Measurements from ENCODE around the gene DNAJC22. TPM values are rescaled to one million over a fixed set of nuclear protein-coding genes. Genes with fewer than 3 reads are reported as not detected.

DNAJC22 gene
- total and polyA plus RNA-seq, 9 of the 15 experiments (the other 6 are each of a cell fraction or from before 2014, with no cell fraction given): 0.10 to 1.2 (median 0.47) TPM

DNA sequence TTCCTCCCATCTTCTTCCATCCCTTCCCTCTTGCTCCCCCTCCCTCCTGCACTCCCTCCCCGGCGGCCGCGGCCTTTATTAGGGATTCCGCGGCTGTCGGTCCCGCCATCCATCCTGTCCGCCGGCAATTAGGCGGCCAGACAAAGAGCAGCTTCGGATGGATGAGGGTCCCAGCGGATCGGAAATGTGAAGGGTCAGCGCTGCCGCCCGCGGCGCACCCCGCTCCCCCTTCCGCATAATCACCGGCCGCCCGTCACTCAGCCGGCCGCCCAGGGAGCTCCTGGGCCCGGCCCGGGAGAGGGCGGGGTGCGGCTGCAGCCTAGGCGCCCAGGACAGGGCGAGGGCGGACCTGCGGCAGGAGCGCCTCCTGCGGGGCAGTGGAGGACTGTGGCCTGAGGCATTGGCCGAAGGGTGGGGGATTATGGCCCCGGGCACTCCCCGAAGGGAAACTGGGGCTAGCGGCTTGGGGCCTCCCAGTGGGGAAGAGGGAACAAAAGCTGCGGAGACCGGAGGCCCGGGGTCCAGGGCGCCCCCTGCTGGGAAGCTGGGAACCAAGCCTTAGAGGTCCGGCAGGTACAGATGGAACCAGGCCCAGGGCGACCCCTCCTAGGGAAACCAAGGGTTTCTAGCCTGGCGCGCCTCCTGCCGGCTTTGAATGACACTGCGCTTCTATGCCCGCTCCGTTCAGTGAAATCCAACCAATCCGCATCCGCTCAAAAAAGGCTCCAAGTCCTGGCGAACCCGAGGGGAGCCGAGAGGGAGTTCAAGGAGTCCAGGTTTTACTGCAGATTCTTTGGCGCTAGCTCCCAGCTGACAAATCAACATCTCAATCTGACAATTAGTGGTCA is 4.4 kb upstream of the DNAJC22 start (continued):
- TF ChIP-seq, protein P1, sequence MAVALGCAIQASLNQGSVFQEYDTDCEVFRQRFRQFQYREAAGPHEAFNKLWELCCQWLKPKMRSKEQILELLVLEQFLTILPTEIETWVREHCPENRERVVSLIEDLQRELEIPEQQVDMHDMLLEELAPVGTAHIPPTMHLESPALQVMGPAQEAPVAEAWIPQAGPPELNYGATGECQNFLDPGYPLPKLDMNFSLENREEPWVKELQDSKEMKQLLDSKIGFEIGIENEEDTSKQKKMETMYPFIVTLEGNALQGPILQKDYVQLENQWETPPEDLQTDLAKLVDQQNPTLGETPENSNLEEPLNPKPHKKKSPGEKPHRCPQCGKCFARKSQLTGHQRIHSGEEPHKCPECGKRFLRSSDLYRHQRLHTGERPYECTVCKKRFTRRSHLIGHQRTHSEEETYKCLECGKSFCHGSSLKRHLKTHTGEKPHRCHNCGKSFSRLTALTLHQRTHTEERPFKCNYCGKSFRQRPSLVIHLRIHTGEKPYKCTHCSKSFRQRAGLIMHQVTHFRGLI (CRISPR knock-in tag; IDR thresholded peaks at IDR 0.05): no peak
- TF ChIP-seq TARDBP (IDR thresholded peaks at IDR 0.05): peak; percentile 68; the same call in 1 of the 2 replicates
- peak; percentile 93 for TF ChIP-seq ZFX (CRISPR knock-in tag; IDR thresholded peaks at IDR 0.05)
- TF ChIP-seq ZNF23 (CRISPR knock-in tag; IDR thresholded peaks at IDR 0.05): no peak
- no peak for TF ChIP-seq ZC3H8 (IDR thresholded peaks at IDR 0.05)
- TF ChIP-seq, protein P2, sequence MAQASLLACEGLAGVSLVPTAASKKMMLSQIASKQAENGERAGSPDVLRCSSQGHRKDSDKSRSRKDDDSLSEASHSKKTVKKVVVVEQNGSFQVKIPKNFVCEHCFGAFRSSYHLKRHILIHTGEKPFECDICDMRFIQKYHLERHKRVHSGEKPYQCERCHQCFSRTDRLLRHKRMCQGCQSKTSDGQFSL (CRISPR knock-in tag; IDR thresholded peaks at IDR 0.05): 0 out of 2 replicates have a peak, but pooled peaks have one; percentile 26
- TF ChIP-seq, protein P2 (tag; IDR thresholded peaks at IDR 0.05): no peak
- TF ChIP-seq ZNF79 (CRISPR knock-in tag; IDR thresholded peaks at IDR 0.05; ENCODE audit: low read depth): no peak
- peak; percentile 79 for TF ChIP-seq KLF16 (IDR thresholded peaks at IDR 0.05)
- TF ChIP-seq GTF2A2 (tag; IDR thresholded peaks at IDR 0.05): no peak
- TF ChIP-seq GTF2F1 (IDR thresholded peaks at IDR 0.05; ENCODE audit: low read depth, low read length): peak; percentile 19; the same call in 1 of the 2 replicates
- TF ChIP-seq, protein P3, sequence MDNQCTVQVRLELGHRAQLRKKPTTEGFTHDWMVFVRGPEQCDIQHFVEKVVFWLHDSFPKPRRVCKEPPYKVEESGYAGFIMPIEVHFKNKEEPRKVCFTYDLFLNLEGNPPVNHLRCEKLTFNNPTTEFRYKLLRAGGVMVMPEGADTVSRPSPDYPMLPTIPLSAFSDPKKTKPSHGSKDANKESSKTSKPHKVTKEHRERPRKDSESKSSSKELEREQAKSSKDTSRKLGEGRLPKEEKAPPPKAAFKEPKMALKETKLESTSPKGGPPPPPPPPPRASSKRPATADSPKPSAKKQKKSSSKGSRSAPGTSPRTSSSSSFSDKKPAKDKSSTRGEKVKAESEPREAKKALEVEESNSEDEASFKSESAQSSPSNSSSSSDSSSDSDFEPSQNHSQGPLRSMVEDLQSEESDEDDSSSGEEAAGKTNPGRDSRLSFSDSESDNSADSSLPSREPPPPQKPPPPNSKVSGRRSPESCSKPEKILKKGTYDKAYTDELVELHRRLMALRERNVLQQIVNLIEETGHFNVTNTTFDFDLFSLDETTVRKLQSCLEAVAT (IDR thresholded peaks at IDR 0.05): 0 out of 4 replicates have a peak, but pooled peaks of 1 of the 2 experiments have one; percentile 21
- TF ChIP-seq JUND (IDR thresholded peaks at IDR 0.05; ENCODE audit: borderline replicate concordance, low read depth, low read length): peak; percentile 71
- TF ChIP-seq JUND (tag; IDR thresholded peaks at IDR 0.05; ENCODE audit: borderline replicate concordance, low read depth, low read length): no peak; the same call in 2 of the 3 replicates
- TF ChIP-seq, protein P4, sequence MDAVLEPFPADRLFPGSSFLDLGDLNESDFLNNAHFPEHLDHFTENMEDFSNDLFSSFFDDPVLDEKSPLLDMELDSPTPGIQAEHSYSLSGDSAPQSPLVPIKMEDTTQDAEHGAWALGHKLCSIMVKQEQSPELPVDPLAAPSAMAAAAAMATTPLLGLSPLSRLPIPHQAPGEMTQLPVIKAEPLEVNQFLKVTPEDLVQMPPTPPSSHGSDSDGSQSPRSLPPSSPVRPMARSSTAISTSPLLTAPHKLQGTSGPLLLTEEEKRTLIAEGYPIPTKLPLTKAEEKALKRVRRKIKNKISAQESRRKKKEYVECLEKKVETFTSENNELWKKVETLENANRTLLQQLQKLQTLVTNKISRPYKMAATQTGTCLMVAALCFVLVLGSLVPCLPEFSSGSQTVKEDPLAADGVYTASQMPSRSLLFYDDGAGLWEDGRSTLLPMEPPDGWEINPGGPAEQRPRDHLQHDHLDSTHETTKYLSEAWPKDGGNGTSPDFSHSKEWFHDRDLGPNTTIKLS (IDR thresholded peaks at IDR 0.05; ENCODE audit: borderline replicate concordance, low read depth): no peak; the same call in 1 of the 2 replicates
- TF ChIP-seq PRMT5 (CRISPR knock-in tag; IDR thresholded peaks at IDR 0.05): 0 out of 2 replicates have a peak, but pooled peaks have one; percentile 58
- TF ChIP-seq, protein P5, sequence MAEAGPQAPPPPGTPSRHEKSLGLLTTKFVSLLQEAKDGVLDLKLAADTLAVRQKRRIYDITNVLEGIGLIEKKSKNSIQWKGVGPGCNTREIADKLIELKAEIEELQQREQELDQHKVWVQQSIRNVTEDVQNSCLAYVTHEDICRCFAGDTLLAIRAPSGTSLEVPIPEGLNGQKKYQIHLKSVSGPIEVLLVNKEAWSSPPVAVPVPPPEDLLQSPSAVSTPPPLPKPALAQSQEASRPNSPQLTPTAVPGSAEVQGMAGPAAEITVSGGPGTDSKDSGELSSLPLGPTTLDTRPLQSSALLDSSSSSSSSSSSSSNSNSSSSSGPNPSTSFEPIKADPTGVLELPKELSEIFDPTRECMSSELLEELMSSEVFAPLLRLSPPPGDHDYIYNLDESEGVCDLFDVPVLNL (CRISPR knock-in tag; IDR thresholded peaks at IDR 0.05; ENCODE audit: low read depth): no peak
- TF ChIP-seq, protein P6, sequence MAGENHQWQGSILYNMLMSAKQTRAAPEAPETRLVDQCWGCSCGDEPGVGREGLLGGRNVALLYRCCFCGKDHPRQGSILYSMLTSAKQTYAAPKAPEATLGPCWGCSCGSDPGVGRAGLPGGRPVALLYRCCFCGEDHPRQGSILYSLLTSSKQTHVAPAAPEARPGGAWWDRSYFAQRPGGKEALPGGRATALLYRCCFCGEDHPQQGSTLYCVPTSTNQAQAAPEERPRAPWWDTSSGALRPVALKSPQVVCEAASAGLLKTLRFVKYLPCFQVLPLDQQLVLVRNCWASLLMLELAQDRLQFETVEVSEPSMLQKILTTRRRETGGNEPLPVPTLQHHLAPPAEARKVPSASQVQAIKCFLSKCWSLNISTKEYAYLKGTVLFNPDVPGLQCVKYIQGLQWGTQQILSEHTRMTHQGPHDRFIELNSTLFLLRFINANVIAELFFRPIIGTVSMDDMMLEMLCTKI (IDR thresholded peaks at IDR 0.05; ENCODE audit: partially characterized antibody): no peak
- TF ChIP-seq RAD21 (CRISPR knock-in tag; conservative IDR thresholded peaks at IDR 0.05 in 1 of 2, IDR thresholded peaks at IDR 0.05 in 1 of 2): peak; percentile 86 to 94
